Measurements from ENCODE around the gene ERCC8. TPM values are rescaled to one million over a fixed set of nuclear protein-coding genes. Genes with fewer than 3 reads are reported as not detected.

The ERCC8 gene
- total and polyA plus RNA-seq, 2 of the 13 experiments (the other 11 are each of a cell fraction or from before 2014, with no cell fraction given): 24.4 to 35.2 TPM

- ATAC-seq (peak; percentile 73), FAIRE-seq (peak; percentile 12), DNase-seq (ENCODE audit: low spot score) (no peak)
- Histone ChIP-seq H3K9ac (ENCODE audit: insufficient read depth, low read depth, low read length) (peak overlapping the region; percentile 71), H3K4me1 (ENCODE audit: insufficient read depth, low read length) (peaks cover 8% of the 10 kb centered on the region), H3K4me3 (replicated peaks in 1 of 3; ENCODE audit: insufficient read depth in 1 of 3, low read depth in 2 of 3, low read length in 3 of 3) (peak overlapping the region; percentile 85 to 89 (median 87)), H3K9me3 (ENCODE audit: low read length) (no peaks in the 10 kb centered on the region), H3K36me3 (replicated peaks in 1 of 2; ENCODE audit: control insufficient read depth in 1 of 2, insufficient read depth in 2 of 2, low read length in 2 of 2) (no peaks in the 10 kb centered on the region), H3K27me3 (ENCODE audit: control insufficient read depth in 1 of 2, insufficient read depth in 2 of 2, low read length in 2 of 2) (peaks cover 2 to 13% of the 10 kb centered on the region in 2 experiments), H4K20me1 (ENCODE audit: insufficient read depth, low read length) (no peaks in the 10 kb centered on the region), H2AFZ (ENCODE audit: low read length) (peak overlapping the region; percentile 76), H3K4me2 (ENCODE audit: low read depth, low read length) (peak overlapping the region; percentile 99), H3K27ac (ENCODE audit: extremely low read length, insufficient read depth, low read length) (no peak overlapping the region), H3K79me2 (ENCODE audit: insufficient read depth, low read length) (no peaks in the 10 kb centered on the region)
- intact Hi-C loops (cut with micrococcal nuclease; ENCODE audit: unreplicated experiment) (loop anchor here (5.0 kb wide), 2 partner anchors 146 to 166 kb away; no protein-coding TSS in a partner anchor), in situ Hi-C loops (cut with HindIII; ENCODE audit: extremely low pct_ligation_motif_present, low pct_unique_long_range_greater_than_20kb) (no loop called here)
- ChIA-PET CTCF (ENCODE audit: low intra/inter-chr PET ratio, low total read pairs) (no interaction called here), POLR2A (interaction anchor here (2.8 kb wide), 1 partner anchor 144 kb away, joined by 8 read pairs; the partner anchor contains the start of gene DEPDC1B)
- 0% methylated on average over 20 of the region's 49 CpGs for WGBS (ENCODE audit: low lambda C conversion rate)
- BruUV-seq (replicated peaks): no TSS peak
- 0 out of 2 replicates have a peak, but pooled peaks have one; percentile 32 for TF ChIP-seq ZZZ3 (CRISPR knock-in tag; IDR thresholded peaks at IDR 0.05; ENCODE audit: borderline replicate concordance)
- peak; percentile 26; the same call in 1 of the 2 replicates for TF ChIP-seq HDAC1 (CRISPR knock-in tag; IDR thresholded peaks at IDR 0.05)
- TF ChIP-seq PHF21A (CRISPR knock-in tag; IDR thresholded peaks at IDR 0.05): no peak
- no peak for TF ChIP-seq ZNF773 (CRISPR knock-in tag; IDR thresholded peaks at IDR 0.05; ENCODE audit: borderline replicate concordance)
- TF ChIP-seq ZNF468 (CRISPR knock-in tag; IDR thresholded peaks at IDR 0.05): no peak
- TF ChIP-seq ZNF816 (CRISPR knock-in tag; IDR thresholded peaks at IDR 0.05; ENCODE audit: borderline replicate concordance): peak; percentile 33; the same call in 1 of the 2 replicates
- TF ChIP-seq ZNF761 (CRISPR knock-in tag; conservative IDR thresholded peaks at IDR 0.05): peak; percentile 53; the same call in 1 of the 2 replicates
- 0 out of 2 replicates have a peak, but pooled peaks have one; percentile 13 for TF ChIP-seq ZNF784 (CRISPR knock-in tag; IDR thresholded peaks at IDR 0.05; ENCODE audit: borderline replicate concordance)
- TF ChIP-seq KDM4B (CRISPR knock-in tag; IDR thresholded peaks at IDR 0.05): no peak
- TF ChIP-seq ZKSCAN5 (CRISPR knock-in tag; IDR thresholded peaks at IDR 0.05): no peak
- TF ChIP-seq HINFP (CRISPR knock-in tag; IDR thresholded peaks at IDR 0.05; ENCODE audit: low read depth): no peak
- no peak; the same call in 1 of the 2 replicates for TF ChIP-seq ZNF274 (CRISPR knock-in tag; IDR thresholded peaks at IDR 0.05)
- TF ChIP-seq REST (IDR thresholded peaks at IDR 0.05; ENCODE audit: borderline replicate concordance in 1 of 2, low read depth in 1 of 2, low read length in 2 of 2): no peak
- TF ChIP-seq ZBTB1 (CRISPR knock-in tag; IDR thresholded peaks at IDR 0.05; ENCODE audit: borderline replicate concordance): no peak
- TF ChIP-seq HDAC2 (CRISPR knock-in tag; IDR thresholded peaks at IDR 0.05): no peak
- peak; percentile 21; the same call in 1 of the 2 replicates for TF ChIP-seq ZNF768 (CRISPR knock-in tag; IDR thresholded peaks at IDR 0.05)
- 0 out of 2 replicates have a peak, but pooled peaks have one; percentile 57 for TF ChIP-seq KAT7 (CRISPR knock-in tag; IDR thresholded peaks at IDR 0.05; ENCODE audit: borderline replicate concordance)
- TF ChIP-seq ZNF530 (CRISPR knock-in tag; IDR thresholded peaks at IDR 0.05; ENCODE audit: low read depth): no peak
- TF ChIP-seq HNRNPLL (IDR thresholded peaks at IDR 0.05; ENCODE audit: low read depth, low read length, poor library complexity, severe bottlenecking): peak; percentile 48
These were observed 101.4 kb downstream of the ERCC8 start for GRCh38 chr5:60843386-60843935.
